Keratinocyte (primary cell): ENCODE results near the gene BANP.

ENCODE experiments used
- CTCF ChIP-seq, 3 experiments: IDR thresholded peaks in 1 of 3; conservative IDR thresholded peaks in 1 of 3; optimal IDR thresholded peaks in 1 of 3; 2 replicates in 2 of 3; 3 replicates in 1 of 3; pipeline versions ENCODE3 to v1.5.1; 2011; ENCODE audit warnings: low read length in 3 of 3, mild to moderate bottlenecking in 3 of 3, moderate library complexity in 2 of 3, control low read depth in 1 of 3, inconsistent platforms in 1 of 3; ENCODE audit not compliant: insufficient read depth in 2 of 3; ENCODE audit errors: extremely low read depth in 1 of 3
- EZH2 ChIP-seq: IDR thresholded peaks from one replicate; pipeline ENCODE4 v1.6.1; 2012; ENCODE audit warnings: inconsistent platforms, mild to moderate bottlenecking, low read length, moderate library complexity

GRCh38 chr16:88084881-88085280 is 133.6 kb downstream of the BANP start:
- TF ChIP-seq CTCF (optimal IDR thresholded peaks at IDR 0.05 in 1 of 3, IDR thresholded peaks at IDR 0.05 in 1 of 3, conservative IDR thresholded peaks at IDR 0.05 in 1 of 3; ENCODE audit: extremely low read depth in 1 of 3, insufficient read depth in 2 of 3, low read length in 3 of 3) (no peak), EZH2 (no peak)
